ENCODE data around the gene OGFOD1. TPM values are rescaled to one million over a fixed set of nuclear protein-coding genes. Genes with fewer than 3 reads are reported as not detected.

OGFOD1 gene
- total and polyA plus RNA-seq, 2 donors: 18.8 to 26.0 TPM

DNA sequence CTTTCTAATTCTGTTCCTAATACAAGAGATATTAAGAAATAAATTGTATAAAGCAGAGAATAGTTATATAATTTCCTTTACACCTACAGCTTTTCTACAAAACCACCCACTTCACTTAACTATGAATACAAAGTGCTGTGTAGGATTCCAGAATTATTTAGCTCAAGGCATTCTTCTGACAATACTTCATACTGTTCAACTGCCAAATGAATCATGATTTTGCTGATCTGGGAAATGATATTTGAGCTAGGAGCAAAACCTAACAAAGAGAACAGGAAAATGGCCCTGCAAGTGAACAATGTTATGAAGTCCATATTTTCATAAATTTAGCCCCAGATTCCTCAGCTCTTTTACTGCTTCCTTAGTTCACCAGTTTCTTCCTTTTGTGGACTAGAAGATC lies 55.6 kb downstream of the OGFOD1 start:
- no peak overlapping the region for H3K27ac ChIP-seq (ENCODE audit: low read depth in 1 of 2, low read length in 1 of 2)
- DNase-seq (ENCODE audit: low read depth in 6 of 9, low spot score in 9 of 9): no peak
- H3K27me3 ChIP-seq (ENCODE audit: control insufficient read depth in 2 of 2, insufficient read depth in 1 of 2, low read length in 1 of 2): no peaks in the 10 kb centered on the region
- no peaks in the 10 kb centered on the region for H3K4me1 ChIP-seq (ENCODE audit: control insufficient read depth in 2 of 2, insufficient read depth in 2 of 2, low read length in 2 of 2)
- H3K4me3 ChIP-seq (ENCODE audit: low read length in 2 of 2): no peak overlapping the region
- H3K36me3 ChIP-seq (ENCODE audit: control insufficient read depth in 2 of 2, insufficient read depth in 2 of 2, low read length in 1 of 2): peaks cover 0 to 7% of the 10 kb centered on the region in 2 donors
- no peaks in the 10 kb centered on the region for H3K9me3 ChIP-seq (ENCODE audit: control insufficient read depth in 2 of 2, insufficient read depth in 1 of 2, low read length in 1 of 2)

DNA sequence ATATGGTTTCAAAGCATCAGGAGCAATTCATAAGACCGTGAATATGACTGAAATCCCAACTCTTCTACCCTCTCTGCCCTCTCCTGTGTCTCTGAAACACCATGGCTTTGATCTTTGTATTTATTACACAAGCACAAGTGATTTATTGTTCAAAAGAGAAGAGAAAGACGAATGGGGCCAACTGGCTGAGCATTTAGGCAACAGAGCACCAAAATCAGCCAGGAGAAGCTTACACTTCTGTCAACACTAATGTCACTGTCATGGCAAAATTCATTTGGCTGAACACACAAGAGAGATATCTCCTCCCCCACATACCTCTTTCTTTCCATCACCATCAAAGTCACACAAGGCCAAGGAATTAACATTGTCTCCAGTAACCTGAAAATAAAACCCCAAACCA lies 59.2 kb downstream of the OGFOD1 start:
- Histone ChIP-seq H3K9me3 (ENCODE audit: control insufficient read depth in 2 of 2, insufficient read depth in 1 of 2, low read length in 1 of 2) (no peaks in the 10 kb centered on the region), H3K36me3 (ENCODE audit: control insufficient read depth in 2 of 2, insufficient read depth in 2 of 2, low read length in 1 of 2) (peaks cover 0 to 2% of the 10 kb centered on the region in 2 donors), H3K4me1 (ENCODE audit: control insufficient read depth in 2 of 2, insufficient read depth in 2 of 2, low read length in 2 of 2) (no peaks in the 10 kb centered on the region), H3K27ac (ENCODE audit: low read depth in 1 of 2, low read length in 1 of 2) (no peak overlapping the region), H3K27me3 (ENCODE audit: control insufficient read depth in 2 of 2, insufficient read depth in 1 of 2, low read length in 1 of 2) (no peaks in the 10 kb centered on the region), H3K4me3 (ENCODE audit: low read length in 2 of 2) (no peak overlapping the region)
- WGBS: 95% methylated on average over 2 of the region's 2 CpGs
- no peak for DNase-seq (ENCODE audit: low read depth in 6 of 9, low spot score in 9 of 9)

DNA sequence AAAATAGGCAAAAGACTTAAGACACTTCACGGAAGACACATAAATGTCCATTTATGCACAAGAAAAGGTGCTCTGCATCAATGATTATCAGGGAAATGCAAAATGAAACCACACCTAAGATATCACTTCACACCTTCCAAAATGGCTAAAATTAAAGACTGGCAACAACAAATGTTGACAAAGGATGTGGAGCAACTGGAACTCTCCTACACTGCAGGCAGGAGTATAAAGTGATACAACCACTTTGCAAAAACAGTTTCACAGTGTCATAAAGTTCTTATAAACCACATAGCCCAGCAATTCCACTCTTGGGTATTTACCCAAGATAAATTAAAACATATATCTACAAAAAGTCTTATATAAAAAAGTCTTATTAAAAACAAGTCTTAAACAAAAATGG lies 60.7 kb downstream of the OGFOD1 start:
- H3K4me1 ChIP-seq (ENCODE audit: control insufficient read depth in 2 of 2, insufficient read depth in 2 of 2, low read length in 2 of 2): no peaks in the 10 kb centered on the region
- H3K4me3 ChIP-seq (ENCODE audit: low read length in 2 of 2): no peak overlapping the region
- 97% methylated on average over 1 of the region's 1 CpG for WGBS
- H3K9me3 ChIP-seq (ENCODE audit: control insufficient read depth in 2 of 2, insufficient read depth in 1 of 2, low read length in 1 of 2): no peaks in the 10 kb centered on the region
- no peak overlapping the region for H3K27ac ChIP-seq (ENCODE audit: low read depth in 1 of 2, low read length in 1 of 2)
- DNase-seq (ENCODE audit: low read depth in 6 of 9, low spot score in 9 of 9): no peak
- H3K36me3 ChIP-seq (ENCODE audit: control insufficient read depth in 2 of 2, insufficient read depth in 2 of 2, low read length in 1 of 2): peaks cover 0 to 2% of the 10 kb centered on the region in 2 donors
- no peaks in the 10 kb centered on the region for H3K27me3 ChIP-seq (ENCODE audit: control insufficient read depth in 2 of 2, insufficient read depth in 1 of 2, low read length in 1 of 2)

DNA sequence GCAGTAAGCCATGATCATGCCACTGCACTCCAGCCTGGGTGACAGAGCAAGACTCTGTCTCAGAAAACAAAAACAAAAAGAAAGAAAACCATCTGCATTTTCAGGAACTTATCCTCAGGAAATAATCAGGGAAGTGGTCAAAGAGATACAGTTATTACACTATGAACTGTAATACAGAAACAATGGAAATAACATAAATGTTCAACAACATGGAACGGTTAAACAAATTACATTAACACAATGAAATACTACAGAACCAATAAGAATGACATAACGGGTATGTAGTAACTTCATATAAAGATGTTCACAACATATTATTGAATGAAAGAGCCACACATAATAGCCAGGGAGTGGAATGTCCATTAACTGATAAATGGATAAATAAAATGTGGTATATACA lies 61.7 kb downstream of the OGFOD1 start:
- H3K27me3 ChIP-seq (ENCODE audit: control insufficient read depth in 2 of 2, insufficient read depth in 1 of 2, low read length in 1 of 2): no peaks in the 10 kb centered on the region
- DNase-seq (ENCODE audit: low read depth in 6 of 9, low spot score in 9 of 9): no peak
- H3K4me1 ChIP-seq (ENCODE audit: control insufficient read depth in 2 of 2, insufficient read depth in 2 of 2, low read length in 2 of 2): no peaks in the 10 kb centered on the region
- no peak overlapping the region for H3K4me3 ChIP-seq (ENCODE audit: low read length in 2 of 2)
- H3K9me3 ChIP-seq (ENCODE audit: control insufficient read depth in 2 of 2, insufficient read depth in 1 of 2, low read length in 1 of 2): no peaks in the 10 kb centered on the region
- H3K36me3 ChIP-seq (ENCODE audit: control insufficient read depth in 2 of 2, insufficient read depth in 2 of 2, low read length in 1 of 2): peaks cover 0 to 2% of the 10 kb centered on the region in 2 donors
- WGBS: 95% methylated on average over 2 of the region's 2 CpGs
- no peak overlapping the region for H3K27ac ChIP-seq (ENCODE audit: low read depth in 1 of 2, low read length in 1 of 2)

DNA sequence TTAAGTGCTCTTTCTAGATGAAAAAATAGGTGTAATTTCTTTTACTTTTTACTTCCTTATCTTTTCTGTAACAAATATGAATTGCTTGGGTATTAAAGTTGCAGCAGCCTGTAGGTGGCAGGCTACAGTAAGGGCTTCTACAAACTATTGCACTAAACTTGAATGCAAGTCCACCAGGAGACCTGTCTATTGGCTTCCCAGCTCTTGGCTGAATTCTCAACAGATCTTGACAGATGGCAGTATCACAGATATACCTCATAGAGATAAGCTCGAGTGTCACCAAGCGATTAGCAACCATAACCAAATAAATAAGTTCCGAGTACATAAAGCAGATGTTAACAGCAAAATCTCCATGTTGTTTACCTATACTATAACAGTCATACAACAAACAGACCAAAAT lies 62.6 kb downstream of the OGFOD1 start:
- Histone ChIP-seq H3K4me3 (ENCODE audit: low read length in 2 of 2) (no peak overlapping the region), H3K36me3 (ENCODE audit: control insufficient read depth in 2 of 2, insufficient read depth in 2 of 2, low read length in 1 of 2) (peaks cover 0 to 2% of the 10 kb centered on the region in 2 donors), H3K4me1 (ENCODE audit: control insufficient read depth in 2 of 2, insufficient read depth in 2 of 2, low read length in 2 of 2) (peaks cover 0 to under 1% of the 10 kb centered on the region in 2 donors), H3K27ac (ENCODE audit: low read depth in 1 of 2, low read length in 1 of 2) (no peak overlapping the region), H3K27me3 (ENCODE audit: control insufficient read depth in 2 of 2, insufficient read depth in 1 of 2, low read length in 1 of 2) (no peaks in the 10 kb centered on the region), H3K9me3 (ENCODE audit: control insufficient read depth in 2 of 2, insufficient read depth in 1 of 2, low read length in 1 of 2) (no peaks in the 10 kb centered on the region)
- peak in 8 of 9 donors; percentile 25 to 69 (median 37) for DNase-seq (ENCODE audit: low read depth in 6 of 9, low spot score in 9 of 9)
- 85% methylated on average over 3 of the region's 3 CpGs for WGBS

DNA sequence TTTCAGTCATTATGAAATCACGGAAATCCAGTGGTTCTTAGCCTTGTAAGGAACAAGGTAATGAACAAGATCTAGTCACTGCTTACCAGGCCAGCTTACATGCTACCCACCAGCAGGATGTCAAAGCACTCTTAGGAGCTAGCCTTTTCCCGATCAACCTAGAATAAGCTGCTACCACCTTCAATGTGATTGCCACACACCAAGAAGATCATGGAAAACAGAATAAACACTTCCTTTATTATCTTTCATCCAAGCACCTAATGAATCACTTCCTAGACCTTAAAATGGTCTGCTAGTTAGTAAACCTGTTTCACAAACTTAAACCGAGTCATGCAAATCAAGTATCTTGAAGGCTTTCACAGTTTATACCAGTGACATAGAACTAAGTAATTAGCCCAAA lies 63.5 kb downstream of the OGFOD1 start:
- 97% methylated on average over 3 of the region's 3 CpGs for WGBS
- H3K4me3 ChIP-seq (ENCODE audit: low read length in 2 of 2): no peak overlapping the region
- no peak overlapping the region for H3K27ac ChIP-seq (ENCODE audit: low read depth in 1 of 2, low read length in 1 of 2)
- no peaks in the 10 kb centered on the region for H3K27me3 ChIP-seq (ENCODE audit: control insufficient read depth in 2 of 2, insufficient read depth in 1 of 2, low read length in 1 of 2)
- no peaks in the 10 kb centered on the region for H3K9me3 ChIP-seq (ENCODE audit: control insufficient read depth in 2 of 2, insufficient read depth in 1 of 2, low read length in 1 of 2)
- peaks cover 0 to 2% of the 10 kb centered on the region in 2 donors for H3K36me3 ChIP-seq (ENCODE audit: control insufficient read depth in 2 of 2, insufficient read depth in 2 of 2, low read length in 1 of 2)
- no peak for DNase-seq (ENCODE audit: low read depth in 6 of 9, low spot score in 9 of 9)
- peaks cover 3 to 6% of the 10 kb centered on the region in 2 donors for H3K4me1 ChIP-seq (ENCODE audit: control insufficient read depth in 2 of 2, insufficient read depth in 2 of 2, low read length in 2 of 2)

DNA sequence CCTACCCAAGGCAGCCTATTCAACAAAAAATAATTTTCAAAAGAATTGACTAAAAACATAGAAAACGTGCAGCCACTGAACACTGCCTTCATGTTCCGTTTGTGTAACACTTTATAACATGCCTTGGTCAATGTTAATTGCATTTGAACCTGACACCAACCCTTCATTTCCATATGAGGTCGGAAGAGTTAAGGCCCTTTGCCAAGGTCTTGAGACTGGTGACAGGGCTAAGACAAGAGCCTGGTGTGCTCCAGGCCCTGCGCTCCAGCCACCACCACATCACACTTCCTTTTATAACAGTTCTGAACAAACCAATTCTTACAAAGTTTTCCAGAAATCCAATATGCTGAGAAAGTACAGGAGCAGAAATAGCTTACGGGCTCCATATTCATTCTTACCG lies 64.3 kb downstream of the OGFOD1 start:
- Histone ChIP-seq H3K4me1 (ENCODE audit: control insufficient read depth in 2 of 2, insufficient read depth in 2 of 2, low read length in 2 of 2) (peaks cover 8 to 9% of the 10 kb centered on the region in 2 donors), H3K27me3 (ENCODE audit: control insufficient read depth in 2 of 2, insufficient read depth in 1 of 2, low read length in 1 of 2) (no peaks in the 10 kb centered on the region), H3K27ac (ENCODE audit: low read depth in 1 of 2, low read length in 1 of 2) (no peak overlapping the region), H3K9me3 (ENCODE audit: control insufficient read depth in 2 of 2, insufficient read depth in 1 of 2, low read length in 1 of 2) (no peaks in the 10 kb centered on the region), H3K4me3 (ENCODE audit: low read length in 2 of 2) (no peak overlapping the region), H3K36me3 (ENCODE audit: control insufficient read depth in 2 of 2, insufficient read depth in 2 of 2, low read length in 1 of 2) (no peaks in the 10 kb centered on the region)
- no peak for DNase-seq (ENCODE audit: low read depth in 6 of 9, low spot score in 9 of 9)
- 95% methylated on average over 6 of the region's 6 CpGs for WGBS

DNA sequence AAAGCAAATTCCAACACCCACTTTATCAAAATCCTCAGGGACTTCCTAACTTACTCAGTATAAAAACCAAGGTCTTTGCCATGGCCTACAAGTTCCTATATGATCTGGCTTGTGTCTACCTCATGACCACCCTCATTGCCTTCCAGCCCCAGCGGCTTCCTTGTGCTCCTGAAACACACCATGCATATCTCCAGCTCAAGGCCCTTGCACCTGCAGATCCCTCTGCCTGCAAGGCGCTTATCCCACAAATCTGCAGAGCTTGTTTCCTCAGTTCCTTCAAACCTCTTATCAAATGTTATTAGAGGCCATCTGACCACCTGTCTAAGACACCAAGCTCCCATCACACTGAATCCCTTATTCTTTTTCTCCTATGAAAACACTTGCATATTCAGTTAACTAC lies 65.9 kb downstream of the OGFOD1 start:
- Histone ChIP-seq H3K36me3 (ENCODE audit: control insufficient read depth in 2 of 2, insufficient read depth in 2 of 2, low read length in 1 of 2) (no peaks in the 10 kb centered on the region), H3K4me3 (ENCODE audit: low read length in 2 of 2) (no peak overlapping the region), H3K27me3 (ENCODE audit: control insufficient read depth in 2 of 2, insufficient read depth in 1 of 2, low read length in 1 of 2) (no peaks in the 10 kb centered on the region), H3K4me1 (ENCODE audit: control insufficient read depth in 2 of 2, insufficient read depth in 2 of 2, low read length in 2 of 2) (peaks cover 8 to 9% of the 10 kb centered on the region in 2 donors), H3K9me3 (ENCODE audit: control insufficient read depth in 2 of 2, insufficient read depth in 1 of 2, low read length in 1 of 2) (no peaks in the 10 kb centered on the region), H3K27ac (ENCODE audit: low read depth in 1 of 2, low read length in 1 of 2) (no peak overlapping the region)
- WGBS: 98% methylated on average over 2 of the region's 2 CpGs
- DNase-seq (ENCODE audit: low read depth in 6 of 9, low spot score in 9 of 9): no peak

DNA sequence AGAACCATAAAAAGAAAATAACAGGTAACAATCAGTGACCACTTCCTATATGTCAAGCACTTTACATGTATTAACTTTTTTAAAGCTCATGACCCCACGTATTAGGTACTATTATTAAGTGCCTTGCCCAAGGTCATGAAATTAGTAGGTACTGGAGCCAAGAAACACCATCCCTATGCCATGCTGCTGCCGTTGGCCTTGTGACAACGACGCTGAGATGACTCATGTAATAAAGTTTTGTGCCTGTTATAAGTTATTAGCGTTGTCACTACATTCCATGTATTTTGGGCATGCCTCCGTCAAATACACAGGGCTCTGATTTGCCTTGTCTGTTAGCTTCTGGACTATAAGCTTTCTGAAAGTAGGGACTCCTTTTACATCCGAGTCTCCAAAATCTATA lies 67.1 kb downstream of the OGFOD1 start:
- DNase-seq (ENCODE audit: low read depth in 6 of 9, low spot score in 9 of 9): no peak
- 95% methylated on average over 7 of the region's 7 CpGs for WGBS
- H3K27ac ChIP-seq (ENCODE audit: low read depth in 1 of 2, low read length in 1 of 2): no peak overlapping the region
- peaks cover 8 to 9% of the 10 kb centered on the region in 2 donors for H3K4me1 ChIP-seq (ENCODE audit: control insufficient read depth in 2 of 2, insufficient read depth in 2 of 2, low read length in 2 of 2)
- no peaks in the 10 kb centered on the region for H3K36me3 ChIP-seq (ENCODE audit: control insufficient read depth in 2 of 2, insufficient read depth in 2 of 2, low read length in 1 of 2)
- H3K9me3 ChIP-seq (ENCODE audit: control insufficient read depth in 2 of 2, insufficient read depth in 1 of 2, low read length in 1 of 2): no peaks in the 10 kb centered on the region
- H3K4me3 ChIP-seq (ENCODE audit: low read length in 2 of 2): no peak overlapping the region
- H3K27me3 ChIP-seq (ENCODE audit: control insufficient read depth in 2 of 2, insufficient read depth in 1 of 2, low read length in 1 of 2): no peaks in the 10 kb centered on the region
